ENCODE measurements around the gene PFKP. TPM values are rescaled to one million over a fixed set of nuclear protein-coding genes. Genes with fewer than 3 reads are reported as not detected.
A peak's percentile ranks its signal among the peaks of the same experiment; 100 is the strongest.

The PFKP gene
- total and polyA plus RNA-seq, 2 donors: 40.7 to 118 TPM

GRCh38 chr10:3131098-3131497 is 63.8 kb downstream of the PFKP start:
- Histone ChIP-seq H3K27ac (ENCODE audit: low read depth in 1 of 2, low read length in 1 of 2) (no peak overlapping the region), H3K27me3 (ENCODE audit: control insufficient read depth in 2 of 2, insufficient read depth in 1 of 2, low read length in 1 of 2) (no peaks in the 10 kb centered on the region), H3K36me3 (ENCODE audit: control insufficient read depth in 2 of 2, insufficient read depth in 2 of 2, low read length in 1 of 2) (peaks cover 71 to 73% of the 10 kb centered on the region in 2 donors), H3K4me3 (ENCODE audit: low read length in 2 of 2) (no peak overlapping the region), H3K9me3 (ENCODE audit: control insufficient read depth in 2 of 2, insufficient read depth in 1 of 2, low read length in 1 of 2) (peaks cover 0 to 15% of the 10 kb centered on the region in 2 donors), H3K4me1 (ENCODE audit: control insufficient read depth in 2 of 2, insufficient read depth in 2 of 2, low read length in 2 of 2) (no peaks in the 10 kb centered on the region)
- DNase-seq (ENCODE audit: low read depth in 6 of 9, low spot score in 9 of 9): no peak
- 97% methylated on average over 4 of the region's 4 CpGs for WGBS

- Histone ChIP-seq H3K27ac (ENCODE audit: low read depth in 1 of 2, low read length in 1 of 2) (no peak overlapping the region), H3K4me3 (ENCODE audit: low read length in 2 of 2) (no peak overlapping the region), H3K36me3 (ENCODE audit: control insufficient read depth in 2 of 2, insufficient read depth in 2 of 2, low read length in 1 of 2) (peaks cover 74 to 81% of the 10 kb centered on the region in 2 donors), H3K4me1 (ENCODE audit: control insufficient read depth in 2 of 2, insufficient read depth in 2 of 2, low read length in 2 of 2) (peaks cover 0 to 2% of the 10 kb centered on the region in 2 donors), H3K9me3 (ENCODE audit: control insufficient read depth in 2 of 2, insufficient read depth in 1 of 2, low read length in 1 of 2) (peaks cover 0 to 7% of the 10 kb centered on the region in 2 donors), H3K27me3 (ENCODE audit: control insufficient read depth in 2 of 2, insufficient read depth in 1 of 2, low read length in 1 of 2) (no peaks in the 10 kb centered on the region)
- 97% methylated on average over 22 of the region's 22 CpGs for WGBS
- DNase-seq (ENCODE audit: low read depth in 6 of 9, low spot score in 9 of 9): no peak
Measured at GRCh38 chr10:3132036-3133025, 65.0 kb downstream of the PFKP start.

- Histone ChIP-seq H3K9me3 (ENCODE audit: control insufficient read depth in 2 of 2, insufficient read depth in 1 of 2, low read length in 1 of 2) (no peaks in the 10 kb centered on the region), H3K4me1 (ENCODE audit: control insufficient read depth in 2 of 2, insufficient read depth in 2 of 2, low read length in 2 of 2) (peaks cover 0 to 2% of the 10 kb centered on the region in 2 donors), H3K27ac (ENCODE audit: low read depth in 1 of 2, low read length in 1 of 2) (no peak overlapping the region), H3K27me3 (ENCODE audit: control insufficient read depth in 2 of 2, insufficient read depth in 1 of 2, low read length in 1 of 2) (no peaks in the 10 kb centered on the region), H3K4me3 (ENCODE audit: low read length in 2 of 2) (no peak overlapping the region), H3K36me3 (ENCODE audit: control insufficient read depth in 2 of 2, insufficient read depth in 2 of 2, low read length in 1 of 2) (peaks cover 77 to 85% of the 10 kb centered on the region in 2 donors)
- DNase-seq (ENCODE audit: low read depth in 6 of 9, low spot score in 9 of 9): no peak
- WGBS: 87% methylated on average over 5 of the region's 5 CpGs
Measured at GRCh38 chr10:3133948-3134347, 66.6 kb downstream of the PFKP start.

GRCh38 chr10:3135006-3135405 is 67.7 kb downstream of the PFKP start:
- no peaks in the 10 kb centered on the region for H3K9me3 ChIP-seq (ENCODE audit: control insufficient read depth in 2 of 2, insufficient read depth in 1 of 2, low read length in 1 of 2)
- no peak for DNase-seq (ENCODE audit: low read depth in 6 of 9, low spot score in 9 of 9)
- peaks cover 0 to 2% of the 10 kb centered on the region in 2 donors for H3K4me1 ChIP-seq (ENCODE audit: control insufficient read depth in 2 of 2, insufficient read depth in 2 of 2, low read length in 2 of 2)
- H3K27me3 ChIP-seq (ENCODE audit: control insufficient read depth in 2 of 2, insufficient read depth in 1 of 2, low read length in 1 of 2): no peaks in the 10 kb centered on the region
- H3K27ac ChIP-seq (ENCODE audit: low read depth in 1 of 2, low read length in 1 of 2): no peak overlapping the region
- H3K36me3 ChIP-seq (ENCODE audit: control insufficient read depth in 2 of 2, insufficient read depth in 2 of 2, low read length in 1 of 2): peaks cover 83 to 86% of the 10 kb centered on the region in 2 donors
- H3K4me3 ChIP-seq (ENCODE audit: low read length in 2 of 2): no peak overlapping the region
- 99% methylated on average over 3 of the region's 3 CpGs for WGBS

GRCh38 chr10:3136336-3136735 is 69.0 kb downstream of the PFKP start:
- Histone ChIP-seq H3K27ac (ENCODE audit: low read depth in 1 of 2, low read length in 1 of 2) (no peak overlapping the region), H3K4me3 (ENCODE audit: low read length in 2 of 2) (no peak overlapping the region), H3K27me3 (ENCODE audit: control insufficient read depth in 2 of 2, insufficient read depth in 1 of 2, low read length in 1 of 2) (no peaks in the 10 kb centered on the region), H3K36me3 (ENCODE audit: control insufficient read depth in 2 of 2, insufficient read depth in 2 of 2, low read length in 1 of 2) (peaks cover 85 to 93% of the 10 kb centered on the region in 2 donors), H3K9me3 (ENCODE audit: control insufficient read depth in 2 of 2, insufficient read depth in 1 of 2, low read length in 1 of 2) (no peaks in the 10 kb centered on the region), H3K4me1 (ENCODE audit: control insufficient read depth in 2 of 2, insufficient read depth in 2 of 2, low read length in 2 of 2) (peaks cover 0 to 2% of the 10 kb centered on the region in 2 donors)
- no peak for DNase-seq (ENCODE audit: low read depth in 6 of 9, low spot score in 9 of 9)
- WGBS: 86% methylated on average over 14 of the region's 14 CpGs

GRCh38 chr10:3136763-3137611 is 69.6 kb downstream of the PFKP start:
- Histone ChIP-seq H3K9me3 (ENCODE audit: control insufficient read depth in 2 of 2, insufficient read depth in 1 of 2, low read length in 1 of 2) (no peaks in the 10 kb centered on the region), H3K36me3 (ENCODE audit: control insufficient read depth in 2 of 2, insufficient read depth in 2 of 2, low read length in 1 of 2) (peaks cover 85 to 96% of the 10 kb centered on the region in 2 donors), H3K27me3 (ENCODE audit: control insufficient read depth in 2 of 2, insufficient read depth in 1 of 2, low read length in 1 of 2) (no peaks in the 10 kb centered on the region), H3K27ac (ENCODE audit: low read depth in 1 of 2, low read length in 1 of 2) (peak overlapping the region; percentile 26 to 56), H3K4me1 (ENCODE audit: control insufficient read depth in 2 of 2, insufficient read depth in 2 of 2, low read length in 2 of 2) (peaks cover 0 to 2% of the 10 kb centered on the region in 2 donors), H3K4me3 (ENCODE audit: low read length in 2 of 2) (no peak overlapping the region)
- DNase-seq (ENCODE audit: low read depth in 6 of 9, low spot score in 9 of 9): peak in 1 of 9 donors; percentile 5
- 93% methylated on average over 21 of the region's 21 CpGs for WGBS

GRCh38 chr10:3137958-3138726 is 70.8 kb downstream of the PFKP start:
- 97% methylated on average over 41 of the region's 41 CpGs for WGBS
- Histone ChIP-seq H3K4me3 (ENCODE audit: low read length in 2 of 2) (no peak overlapping the region), H3K27ac (ENCODE audit: low read depth in 1 of 2, low read length in 1 of 2) (no peak overlapping the region), H3K36me3 (ENCODE audit: control insufficient read depth in 2 of 2, insufficient read depth in 2 of 2, low read length in 1 of 2) (peaks cover 84 to 96% of the 10 kb centered on the region in 2 donors), H3K27me3 (ENCODE audit: control insufficient read depth in 2 of 2, insufficient read depth in 1 of 2, low read length in 1 of 2) (no peaks in the 10 kb centered on the region), H3K4me1 (ENCODE audit: control insufficient read depth in 2 of 2, insufficient read depth in 2 of 2, low read length in 2 of 2) (peaks cover 0 to 2% of the 10 kb centered on the region in 2 donors), H3K9me3 (ENCODE audit: control insufficient read depth in 2 of 2, insufficient read depth in 1 of 2, low read length in 1 of 2) (no peaks in the 10 kb centered on the region)
- no peak for DNase-seq (ENCODE audit: low read depth in 6 of 9, low spot score in 9 of 9)

- Histone ChIP-seq H3K27me3 (ENCODE audit: control insufficient read depth in 2 of 2, insufficient read depth in 1 of 2, low read length in 1 of 2) (no peaks in the 10 kb centered on the region), H3K4me1 (ENCODE audit: control insufficient read depth in 2 of 2, insufficient read depth in 2 of 2, low read length in 2 of 2) (peaks cover 0 to 2% of the 10 kb centered on the region in 2 donors), H3K36me3 (ENCODE audit: control insufficient read depth in 2 of 2, insufficient read depth in 2 of 2, low read length in 1 of 2) (peaks cover 85 to 97% of the 10 kb centered on the region in 2 donors), H3K27ac (ENCODE audit: low read depth in 1 of 2, low read length in 1 of 2) (no peak overlapping the region), H3K9me3 (ENCODE audit: control insufficient read depth in 2 of 2, insufficient read depth in 1 of 2, low read length in 1 of 2) (no peaks in the 10 kb centered on the region), H3K4me3 (ENCODE audit: low read length in 2 of 2) (no peak overlapping the region)
- WGBS: 98% methylated on average over 10 of the region's 10 CpGs
- DNase-seq (ENCODE audit: low read depth in 6 of 9, low spot score in 9 of 9): no peak
Measured at GRCh38 chr10:3139216-3139910, 72.0 kb downstream of the PFKP start.
